ENCODE data around the gene TAAR8. TPM values are rescaled to one million over a fixed set of nuclear protein-coding genes. Genes with fewer than 3 reads are reported as not detected.

The TAAR8 gene
- total RNA-seq = not detected

DNA sequence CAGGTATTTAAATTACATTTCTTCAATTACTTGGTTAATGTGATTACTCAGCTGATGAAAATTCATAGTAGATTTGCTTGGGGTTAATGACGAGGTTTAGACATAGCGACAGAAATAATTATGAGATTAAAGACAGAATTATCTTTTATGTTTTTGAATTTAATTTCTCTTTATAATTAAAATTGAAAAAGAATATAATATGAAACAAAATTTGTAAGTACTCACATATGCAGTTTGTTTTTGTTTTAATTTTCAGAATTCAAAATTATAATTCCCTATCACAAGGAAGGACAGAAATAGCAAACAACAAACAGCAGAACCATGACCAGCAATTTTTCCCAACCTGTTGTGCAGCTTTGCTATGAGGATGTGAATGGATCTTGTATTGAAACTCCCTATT is at the start of gene TAAR8:
Gene TAAR8 (plus strand): TSS at position 301 of the 400 bp plus-strand sequence. CDS start 21 bp downstream, at position 322.

DNA sequence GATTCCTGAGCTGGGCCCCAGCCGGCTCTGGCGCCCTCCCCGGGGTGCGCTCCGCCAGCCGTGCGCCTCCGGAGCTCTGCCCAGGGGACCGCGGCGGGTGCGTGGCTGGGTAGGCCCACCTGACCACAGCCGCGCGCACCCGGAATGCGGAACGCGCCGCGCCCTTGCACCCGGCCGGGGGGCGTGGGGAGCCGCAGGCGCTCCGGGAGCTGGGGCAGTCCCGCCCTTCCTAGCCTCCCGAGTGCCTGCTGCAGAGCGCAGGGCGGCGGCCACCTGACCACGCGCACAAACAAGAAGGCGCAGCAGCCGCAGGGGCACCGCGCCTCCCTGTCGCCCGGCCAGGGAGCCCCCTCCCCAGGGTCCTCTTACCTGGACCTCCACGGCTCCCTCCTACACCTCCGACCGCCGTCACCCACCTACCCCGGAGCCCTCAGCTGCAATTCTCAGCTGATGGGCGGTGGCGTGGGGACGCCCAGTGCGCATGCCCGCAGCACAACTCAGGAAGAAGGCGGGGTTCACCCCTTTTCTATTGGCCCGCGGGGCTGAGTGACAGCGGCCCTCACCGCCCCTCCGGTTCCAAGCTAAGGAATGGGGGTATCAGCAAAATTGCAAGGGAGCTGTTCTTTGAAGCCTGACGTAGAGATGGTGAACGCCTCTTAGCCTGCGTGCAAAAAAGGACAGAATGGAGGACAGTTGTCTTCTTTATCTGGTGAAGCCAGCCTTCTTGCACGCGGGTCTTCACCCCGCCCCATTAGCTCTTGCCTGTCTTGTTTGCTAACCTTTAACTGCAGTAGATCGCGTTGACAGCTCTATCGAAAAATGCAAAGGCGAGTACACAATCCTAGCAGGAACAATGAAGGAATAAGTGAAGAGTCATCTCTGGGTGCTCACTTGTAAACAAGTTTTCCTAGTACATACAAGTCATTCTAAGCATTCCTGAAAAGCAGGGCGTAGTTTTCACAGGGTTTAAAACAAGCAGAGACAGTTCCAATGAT is 39.5 kb upstream of the TAAR8 start, which contains the start of gene STX7:
Gene STX7 (minus strand): TSS at position 479 of the 995 bp plus-strand sequence. CDS start 9,586 bp downstream, outside the sequence.

GRCh38 chr6:132537977-132538376 is 14.5 kb upstream of the TAAR8 start, which contains the start of gene TAAR9:
Gene TAAR9 (plus strand): TSS chr6:132538277. CDS start chr6:132538290, 13 bp downstream.

DNA sequence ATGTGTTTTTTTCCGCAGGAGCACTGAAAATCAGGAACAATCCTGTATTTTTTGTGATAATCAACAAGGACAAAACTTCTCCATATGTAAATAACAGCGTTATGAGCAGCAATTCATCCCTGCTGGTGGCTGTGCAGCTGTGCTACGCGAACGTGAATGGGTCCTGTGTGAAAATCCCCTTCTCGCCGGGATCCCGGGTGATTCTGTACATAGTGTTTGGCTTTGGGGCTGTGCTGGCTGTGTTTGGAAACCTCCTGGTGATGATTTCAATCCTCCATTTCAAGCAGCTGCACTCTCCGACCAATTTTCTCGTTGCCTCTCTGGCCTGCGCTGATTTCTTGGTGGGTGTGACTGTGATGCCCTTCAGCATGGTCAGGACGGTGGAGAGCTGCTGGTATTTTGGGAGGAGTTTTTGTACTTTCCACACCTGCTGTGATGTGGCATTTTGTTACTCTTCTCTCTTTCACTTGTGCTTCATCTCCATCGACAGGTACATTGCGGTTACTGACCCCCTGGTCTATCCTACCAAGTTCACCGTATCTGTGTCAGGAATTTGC is 17.8 kb downstream of the TAAR8 start, which contains the start of gene TAAR6:
Gene TAAR6 (plus strand): TSS at position 102 of the 557 bp plus-strand sequence. CDS start 0 bp downstream, at position 102.

GRCh38 chr6:132589454-132589853 is 37.0 kb downstream of the TAAR8 start, which contains the start of gene TAAR5:
Gene TAAR5 (minus strand): TSS chr6:132589741. CDS start chr6:132589686, 55 bp downstream.

Other genes with a start within 250 kb of the TAAR8 start
- gene MOXD1, start 151.2 kb upstream of the TAAR8 start, total RNA-seq = not detected
- 10 to 100 TPM; 17.9 to 18.8 TPM for gene STX7, start 39.6 kb upstream of the TAAR8 start, total RNA-seq
- not detected for gene TAAR9, start 14.4 kb upstream of the TAAR8 start, total RNA-seq
- not detected for gene TAAR6, start 17.6 kb downstream of the TAAR8 start, total RNA-seq
- not detected for gene TAAR5, start 37.1 kb downstream of the TAAR8 start, total RNA-seq
- not detected for gene TAAR2, start 71.6 kb downstream of the TAAR8 start, total RNA-seq
- gene TAAR1, start 106.5 kb downstream of the TAAR8 start, total RNA-seq = not detected
- gene VNN1, start 161.4 kb downstream of the TAAR8 start, total RNA-seq = not detected
- gene VNN2, start 205.2 kb downstream of the TAAR8 start, total RNA-seq = 10 to 100 TPM; 11.9 to 12.5 TPM
- 1 to 10 TPM; 8.0 to 9.2 TPM for gene SLC18B1, start 246.0 kb downstream of the TAAR8 start, total RNA-seq

Data from activated naive CD4-positive, alpha-beta T cell treated with anti-CD3 and anti-CD28 coated beads, Interleukin-2, amount 10 ng/mL, durations not matched to agents 5 hours and 36 hours (primary cell).